Mesothelial cell of epicardium (in vitro differentiated cells): ENCODE measurements around the gene B3GNT9. TPM values are rescaled to one million over a fixed set of nuclear protein-coding genes. Genes with fewer than 3 reads are reported as not detected.
A peak's percentile ranks its signal among the peaks of the same experiment; 100 is the strongest.

ENCODE experiments used
- DNase-seq, 2 experiments: peaks; one replicate each; pipeline ENCODE4 v3.0.0; 2021; ENCODE audit warnings: low spot score in 2 of 2; ENCODE audit not compliant: unreplicated experiment in 2 of 2
- H3K27ac Mint-ChIP-seq: 2 replicates; pipeline ENCODE4 v1.8.0; 2021; ENCODE audit warnings: mixed read lengths
- H3K27me3 Mint-ChIP-seq: 2 replicates; pipeline ENCODE4 v1.8.0; 2021; ENCODE audit warnings: low read depth, mixed read lengths
- H3K36me3 Mint-ChIP-seq: 2 replicates; pipeline ENCODE4 v1.8.0; 2021; ENCODE audit warnings: mixed read lengths
- H3K4me1 Mint-ChIP-seq: 2 replicates; pipeline ENCODE4 v1.8.0; 2021; ENCODE audit warnings: mixed read lengths
- H3K4me3 Mint-ChIP-seq: 2 replicates; pipeline ENCODE4 v1.8.0; 2021; ENCODE audit warnings: mild to moderate bottlenecking, moderate library complexity, mixed read lengths
- H3K9me3 Mint-ChIP-seq: 2 replicates; pipeline ENCODE4 v1.8.0; 2021; ENCODE audit warnings: mixed read lengths
- total RNA-seq: library from RNA; stranded (reverse); gene quantifications from 3 replicates; pipeline ENCODE4 v1.2.1, GENCODE V29; 2021
- TF ChIP-seq, protein P1 (sequence below): fragments of 200-600 bp; sonication (generic); IDR thresholded peaks from one replicate; pipeline ENCODE4 v1.5.0; 2021; ENCODE audit warnings: antibody characterized with exemption; ENCODE audit not compliant: unreplicated experiment

Gene B3GNT9
- total RNA-seq, 1 donor from 2014 or later = 20.6 TPM

DNA sequence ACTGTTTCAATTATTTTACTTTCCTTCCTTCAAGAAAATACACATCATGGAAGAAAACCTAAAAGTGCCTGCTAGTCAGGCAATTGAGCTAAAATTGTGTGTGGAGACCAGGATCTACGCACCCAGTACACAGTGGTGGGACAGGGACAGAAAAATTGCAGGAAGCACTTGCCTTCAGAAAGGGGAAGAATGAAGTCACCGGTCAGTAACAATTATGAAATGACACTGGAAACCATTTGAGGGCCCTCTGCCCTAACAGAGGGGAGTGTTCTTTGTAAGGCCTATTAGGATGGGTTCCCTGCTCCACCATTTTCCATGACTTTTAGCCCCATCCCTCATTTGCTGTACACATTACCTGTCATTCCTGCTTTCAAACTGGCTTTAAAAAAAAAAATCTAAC, 45.6 kb downstream of the B3GNT9 start:
- TF ChIP-seq, protein P1, sequence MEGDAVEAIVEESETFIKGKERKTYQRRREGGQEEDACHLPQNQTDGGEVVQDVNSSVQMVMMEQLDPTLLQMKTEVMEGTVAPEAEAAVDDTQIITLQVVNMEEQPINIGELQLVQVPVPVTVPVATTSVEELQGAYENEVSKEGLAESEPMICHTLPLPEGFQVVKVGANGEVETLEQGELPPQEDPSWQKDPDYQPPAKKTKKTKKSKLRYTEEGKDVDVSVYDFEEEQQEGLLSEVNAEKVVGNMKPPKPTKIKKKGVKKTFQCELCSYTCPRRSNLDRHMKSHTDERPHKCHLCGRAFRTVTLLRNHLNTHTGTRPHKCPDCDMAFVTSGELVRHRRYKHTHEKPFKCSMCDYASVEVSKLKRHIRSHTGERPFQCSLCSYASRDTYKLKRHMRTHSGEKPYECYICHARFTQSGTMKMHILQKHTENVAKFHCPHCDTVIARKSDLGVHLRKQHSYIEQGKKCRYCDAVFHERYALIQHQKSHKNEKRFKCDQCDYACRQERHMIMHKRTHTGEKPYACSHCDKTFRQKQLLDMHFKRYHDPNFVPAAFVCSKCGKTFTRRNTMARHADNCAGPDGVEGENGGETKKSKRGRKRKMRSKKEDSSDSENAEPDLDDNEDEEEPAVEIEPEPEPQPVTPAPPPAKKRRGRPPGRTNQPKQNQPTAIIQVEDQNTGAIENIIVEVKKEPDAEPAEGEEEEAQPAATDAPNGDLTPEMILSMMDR = no peak
- H3K36me3 Mint-ChIP-seq = peaks cover 4% of the 10 kb centered on the region
- DNase-seq = no peak
- H3K4me1 Mint-ChIP-seq = peaks cover 4% of the 10 kb centered on the region
- no peak overlapping the region for H3K4me3 Mint-ChIP-seq
- peak overlapping the region; percentile 56 for H3K27ac Mint-ChIP-seq
- H3K27me3 Mint-ChIP-seq = no peaks in the 10 kb centered on the region
- H3K9me3 Mint-ChIP-seq = no peaks in the 10 kb centered on the region

DNA sequence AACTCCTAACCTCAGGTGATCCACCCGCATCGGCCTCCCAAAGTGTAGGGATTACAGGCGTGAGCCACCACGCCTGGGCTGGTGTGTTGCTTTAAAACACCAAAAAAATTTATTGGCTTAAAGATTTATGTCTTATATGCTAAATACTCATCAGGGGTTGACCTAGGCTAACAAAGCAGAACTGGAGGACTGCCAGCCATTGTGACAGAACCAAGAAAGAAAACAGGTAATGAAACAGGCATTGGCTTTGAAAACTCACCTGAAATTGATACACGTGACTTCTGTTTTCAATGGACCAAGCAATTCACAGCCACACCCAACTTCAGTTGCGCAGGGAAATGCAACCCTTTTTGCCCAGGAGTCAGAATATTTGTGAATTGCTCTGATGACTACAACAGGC, 46.0 kb downstream of the B3GNT9 start:
- H3K4me1 Mint-ChIP-seq = peaks cover 4% of the 10 kb centered on the region
- peak overlapping the region; percentile 56 for H3K27ac Mint-ChIP-seq
- no peak for DNase-seq
- peaks cover 4% of the 10 kb centered on the region for H3K36me3 Mint-ChIP-seq
- no peak overlapping the region for H3K4me3 Mint-ChIP-seq
- H3K9me3 Mint-ChIP-seq = no peaks in the 10 kb centered on the region
- H3K27me3 Mint-ChIP-seq = no peaks in the 10 kb centered on the region
- TF ChIP-seq, protein P1 = no peak

DNA sequence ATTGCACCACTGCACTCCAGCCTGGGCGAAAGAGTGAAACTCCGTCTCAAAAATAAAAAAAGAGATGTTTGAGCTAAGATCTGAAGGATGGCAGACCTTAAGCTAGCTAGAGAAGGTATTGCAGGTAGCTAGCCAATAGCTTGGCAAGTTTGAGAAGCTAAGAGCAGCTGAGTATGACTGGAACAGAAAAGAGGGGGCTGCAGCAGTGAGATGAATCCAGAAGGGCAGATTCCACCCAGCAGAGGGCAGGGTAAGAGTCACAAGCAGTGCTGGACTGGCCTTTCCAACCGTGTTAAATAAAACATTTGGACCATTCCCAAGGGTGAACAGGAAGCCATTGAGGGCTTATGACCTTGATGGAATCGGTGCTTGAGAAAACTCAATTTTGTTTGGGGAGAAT, 46.7 kb downstream of the B3GNT9 start:
- Mint-ChIP-seq H3K27ac (no peak overlapping the region), H3K4me1 (no peaks in the 10 kb centered on the region), H3K36me3 (peaks cover 4% of the 10 kb centered on the region), H3K9me3 (no peaks in the 10 kb centered on the region), H3K4me3 (no peak overlapping the region), H3K27me3 (no peaks in the 10 kb centered on the region)
- TF ChIP-seq, protein P1 = peak; percentile 24
- DNase-seq = no peak

DNA sequence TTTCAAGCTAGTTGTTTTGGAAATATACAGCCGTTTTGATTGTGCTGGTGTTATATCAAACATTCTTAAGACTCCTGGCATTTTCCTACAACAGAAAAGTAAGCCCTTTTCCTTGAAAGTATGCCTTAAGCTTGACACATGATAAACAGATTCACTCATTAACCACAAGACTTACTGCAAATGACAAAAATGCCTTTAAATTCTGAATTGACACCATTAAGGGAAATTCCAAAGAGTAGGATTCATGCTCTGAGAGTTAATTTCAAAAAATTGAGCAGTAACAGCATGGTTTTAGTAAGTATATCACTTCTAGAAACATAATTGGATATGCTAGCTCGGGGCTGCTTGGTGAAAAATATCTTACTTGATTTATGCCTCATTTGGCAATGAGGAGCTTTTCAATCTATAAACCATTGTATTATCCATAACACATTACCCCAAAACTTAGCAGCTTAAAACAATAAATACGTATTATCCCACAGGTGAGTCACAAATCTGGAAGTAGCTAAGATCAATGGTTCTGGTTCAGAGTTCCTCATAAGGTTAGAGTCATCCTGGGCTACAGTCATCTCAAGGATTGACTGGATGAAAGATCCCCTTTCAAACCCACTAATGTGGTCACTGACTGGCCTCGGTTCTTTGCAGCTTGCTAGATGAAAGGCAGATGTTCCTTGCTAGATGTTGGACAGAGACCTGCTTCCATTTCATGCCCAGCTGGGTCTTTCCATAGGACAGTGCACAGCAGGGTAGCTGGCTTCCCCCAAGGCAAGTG, 49.3 kb downstream of the B3GNT9 start:
- Mint-ChIP-seq H3K9me3 (no peaks in the 10 kb centered on the region), H3K36me3 (peaks cover 4% of the 10 kb centered on the region), H3K27me3 (no peaks in the 10 kb centered on the region), H3K4me3 (no peak overlapping the region), H3K4me1 (no peaks in the 10 kb centered on the region), H3K27ac (no peak overlapping the region)
- TF ChIP-seq, protein P1 = no peak
- no peak for DNase-seq

DNA sequence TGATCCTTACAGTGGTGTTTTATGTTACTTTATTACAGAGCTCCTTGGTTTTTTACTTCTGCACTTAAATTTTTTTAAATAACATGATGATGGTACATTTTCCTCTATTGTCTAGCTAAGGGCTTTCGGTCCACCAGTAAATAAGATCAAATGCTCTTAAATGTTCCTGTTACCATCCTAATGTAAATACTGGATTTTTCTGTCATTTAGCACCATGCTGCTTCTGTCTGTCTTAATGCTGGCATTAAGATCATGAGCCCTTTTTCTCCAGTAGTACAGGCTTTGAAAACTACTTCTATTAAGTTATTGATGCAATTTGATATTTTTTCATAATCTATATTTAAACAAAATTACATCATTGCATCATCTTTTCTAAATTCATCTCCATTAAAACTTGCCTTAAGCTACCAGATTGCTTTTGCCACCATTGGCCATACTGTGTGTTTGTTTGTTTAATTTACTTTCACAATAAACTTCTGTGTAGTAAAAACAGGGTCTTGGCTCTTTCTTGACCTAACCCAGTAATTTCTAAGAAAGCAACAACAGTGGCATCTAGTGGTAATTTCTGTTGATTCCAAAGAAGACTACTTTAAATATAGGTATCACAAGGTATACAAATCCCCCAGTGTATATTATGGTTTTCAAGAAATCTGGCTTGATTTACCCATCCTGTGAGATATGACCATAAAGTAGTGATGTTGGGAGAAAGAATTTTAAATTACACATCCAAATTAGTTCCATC, 50.1 kb downstream of the B3GNT9 start:
- Mint-ChIP-seq H3K4me1 (no peaks in the 10 kb centered on the region), H3K36me3 (peaks cover 4% of the 10 kb centered on the region), H3K27me3 (no peaks in the 10 kb centered on the region), H3K27ac (no peak overlapping the region), H3K4me3 (no peak overlapping the region), H3K9me3 (no peaks in the 10 kb centered on the region)
- DNase-seq = no peak
- TF ChIP-seq, protein P1 = no peak
